Type B pancreatic cell (in vitro differentiated cells): ENCODE data around the gene GRK1. TPM values are rescaled to one million over a fixed set of nuclear protein-coding genes. Genes with fewer than 3 reads are reported as not detected.

ENCODE experiments used
- DNase-seq: peaks from one replicate; pipeline ENCODE4 v3.0.0; 2021; ENCODE audit warnings: mixed read lengths; ENCODE audit not compliant: unreplicated experiment; ENCODE audit errors: extremely low spot score
- H3K27ac Mint-ChIP-seq: 2 replicates; pipeline ENCODE4 v1.8.0; 2021; ENCODE audit warnings: mild to moderate bottlenecking, mixed read lengths
- H3K27me3 Mint-ChIP-seq: 2 replicates; pipeline ENCODE4 v1.8.0; 2021; ENCODE audit warnings: mixed read lengths
- H3K36me3 Mint-ChIP-seq: 2 replicates; pipeline ENCODE4 v1.8.0; 2021; ENCODE audit warnings: mixed read lengths
- H3K4me1 Mint-ChIP-seq: one replicate; pipeline ENCODE4 v1.8.0; 2021; ENCODE audit warnings: mixed read lengths; ENCODE audit not compliant: unreplicated experiment
- H3K4me3 Mint-ChIP-seq: 2 replicates; pipeline ENCODE4 v1.8.0; 2021; ENCODE audit warnings: mild to moderate bottlenecking, mixed read lengths
- H3K9me3 Mint-ChIP-seq: 2 replicates; pipeline ENCODE4 v1.8.0; 2021; ENCODE audit warnings: mixed read lengths
- CTCF ChIP-seq: fragments of 200-600 bp; sonication (generic); conservative IDR thresholded peaks from 2 replicates; pipeline ENCODE4 v1.5.0; 2021; ENCODE audit warnings: antibody characterized with exemption, mild to moderate bottlenecking
- total RNA-seq: library from RNA; stranded (reverse); gene quantifications from 2 replicates; pipeline ENCODE4 v1.2.1, GENCODE V29; 2021; ENCODE audit warnings: low replicate concordance

GRK1 gene
- total RNA-seq, 1 donor from 2014 or later, result 0.85 TPM

GRCh38 chr13:113656003-113656588, 10.9 kb upstream of the GRK1 start:
- no peak for TF ChIP-seq CTCF
- H3K4me3 Mint-ChIP-seq, result no peak overlapping the region
- DNase-seq, result peak; percentile 66

GRCh38 chr13:113656831-113657671, 10.0 kb upstream of the GRK1 start:
- no peak overlapping the region for H3K27ac Mint-ChIP-seq
- TF ChIP-seq CTCF, result no peak
- H3K27me3 Mint-ChIP-seq, result no peaks in the 10 kb centered on the region
- no peaks in the 10 kb centered on the region for H3K36me3 Mint-ChIP-seq
- H3K4me1 Mint-ChIP-seq, result peaks cover 9% of the 10 kb centered on the region
- DNase-seq, result peak; percentile 67
- H3K9me3 Mint-ChIP-seq, result no peaks in the 10 kb centered on the region
- H3K4me3 Mint-ChIP-seq, result no peak overlapping the region

More at GRCh38 chr13:113656003-113656588, 10.9 kb upstream of the GRK1 start:
- no peaks in the 10 kb centered on the region for H3K27me3 Mint-ChIP-seq
- H3K36me3 Mint-ChIP-seq, result no peaks in the 10 kb centered on the region
- H3K4me1 Mint-ChIP-seq, result peaks cover 9% of the 10 kb centered on the region
- no peaks in the 10 kb centered on the region for H3K9me3 Mint-ChIP-seq
- H3K27ac Mint-ChIP-seq, result no peak overlapping the region

GRCh38 chr13:113657851-113658741, 8.9 kb upstream of the GRK1 start, which contains the start of gene ATP4B:
Gene ATP4B (minus strand): TSS chr13:113658198. CDS start chr13:113658144, 54 bp downstream.
- no peak for TF ChIP-seq CTCF
- H3K27ac Mint-ChIP-seq, result no peak within 1 kb of the TSS
- peak; percentile 70 for DNase-seq
- H3K36me3 Mint-ChIP-seq, result no peaks in the 10 kb centered on the region
- no peaks in the 10 kb centered on the region for H3K9me3 Mint-ChIP-seq
- no peaks in the 10 kb centered on the region for H3K27me3 Mint-ChIP-seq
- no peak within 1 kb of the TSS for H3K4me3 Mint-ChIP-seq
- peaks cover 9% of the 10 kb centered on the region for H3K4me1 Mint-ChIP-seq

- no peak overlapping the region for H3K4me3 Mint-ChIP-seq
- H3K4me1 Mint-ChIP-seq, result peaks cover 5% of the 10 kb centered on the region
- TF ChIP-seq CTCF, result no peak
- peaks cover under 1% of the 10 kb centered on the region for H3K27me3 Mint-ChIP-seq
- no peaks in the 10 kb centered on the region for H3K9me3 Mint-ChIP-seq
- H3K27ac Mint-ChIP-seq, result no peak overlapping the region
- peak; percentile 58 for DNase-seq
- H3K36me3 Mint-ChIP-seq, result no peaks in the 10 kb centered on the region
Measured at GRCh38 chr13:113658836-113659235, 8.2 kb upstream of the GRK1 start.

GRCh38 chr13:113659337-113659736, 7.7 kb upstream of the GRK1 start:
- Mint-ChIP-seq H3K4me3 (no peak overlapping the region), H3K27me3 (peaks cover 2% of the 10 kb centered on the region), H3K9me3 (no peaks in the 10 kb centered on the region), H3K36me3 (no peaks in the 10 kb centered on the region), H3K4me1 (peaks cover under 1% of the 10 kb centered on the region), H3K27ac (no peak overlapping the region)
- DNase-seq, result no peak
- TF ChIP-seq CTCF, result no peak
